Stomach smooth muscle (tissue), 2 donors: Measurements from ENCODE around the gene TRAP1.

Source experiments
- H3K27ac ChIP-seq: one replicate; pipeline ENCODE4 v1.7.0; 2013; ENCODE audit warnings: mild to moderate bottlenecking, low read length, inconsistent platforms
- H3K27me3 ChIP-seq, 2 donors: one replicate each; pipeline ENCODE4 v1.7.0; 2013; ENCODE audit warnings: low read length in 2 of 2; ENCODE audit not compliant: insufficient read depth in 2 of 2, control insufficient read depth in 1 of 2
- H3K36me3 ChIP-seq, 2 donors: one replicate each; pipeline ENCODE4 v1.7.0; 2013; ENCODE audit warnings: low read length in 2 of 2; ENCODE audit not compliant: control insufficient read depth in 2 of 2, insufficient read depth in 2 of 2
- H3K4me1 ChIP-seq: one replicate; pipeline ENCODE4 v1.7.0; 2013; ENCODE audit warnings: low read length; ENCODE audit not compliant: control insufficient read depth, insufficient read depth
- H3K4me3 ChIP-seq, 2 donors: one replicate each; pipeline ENCODE4 v1.7.0; 2013; ENCODE audit warnings: low read length in 2 of 2
- H3K9ac ChIP-seq, 2 donors: one replicate each; pipeline ENCODE4 v1.7.0; 2013; ENCODE audit warnings: low read length in 2 of 2, mild to moderate bottlenecking in 1 of 2
- H3K9me3 ChIP-seq, 2 donors: one replicate each; pipeline ENCODE4 v1.7.0; 2013; ENCODE audit warnings: low read length in 2 of 2; ENCODE audit not compliant: control insufficient read depth in 2 of 2
- donor health status: healthy.
- donor health status: Pancreatic carcinoma.

TRAP1 gene

GRCh38 chr16:3637371-3637923 lies 79.9 kb downstream of the TRAP1 start:
- no peak overlapping the region for H3K27ac ChIP-seq
- no peak overlapping the region for H3K4me3 ChIP-seq
- no peaks in the 10 kb centered on the region for H3K4me1 ChIP-seq
- H3K27me3 ChIP-seq = no peaks in the 10 kb centered on the region
- H3K36me3 ChIP-seq = peaks cover 0 to 3% of the 10 kb centered on the region in 2 donors
- no peak overlapping the region for H3K9ac ChIP-seq
- H3K9me3 ChIP-seq = no peaks in the 10 kb centered on the region

- Histone ChIP-seq H3K27ac (no peak overlapping the region), H3K36me3 (no peaks in the 10 kb centered on the region), H3K4me3 (no peak overlapping the region), H3K4me1 (no peaks in the 10 kb centered on the region), H3K9ac (no peak overlapping the region), H3K9me3 (no peaks in the 10 kb centered on the region), H3K27me3 (no peaks in the 10 kb centered on the region)
These were observed 91.2 kb downstream of the TRAP1 start for GRCh38 chr16:3625911-3626732.

GRCh38 chr16:3625331-3625730 lies 92.0 kb downstream of the TRAP1 start:
- Histone ChIP-seq H3K9me3 (no peaks in the 10 kb centered on the region), H3K36me3 (no peaks in the 10 kb centered on the region), H3K27ac (no peak overlapping the region), H3K27me3 (no peaks in the 10 kb centered on the region), H3K4me3 (no peak overlapping the region), H3K4me1 (no peaks in the 10 kb centered on the region), H3K9ac (no peak overlapping the region)

- no peak overlapping the region for H3K9ac ChIP-seq
These were observed 93.7 kb downstream of the TRAP1 start for GRCh38 chr16:3623642-3624041.

GRCh38 chr16:3618769-3619141 lies 98.6 kb downstream of the TRAP1 start:
- H3K9ac ChIP-seq = no peak overlapping the region
- peaks cover 0 to 2% of the 10 kb centered on the region in 2 donors for H3K36me3 ChIP-seq
- H3K27me3 ChIP-seq = no peaks in the 10 kb centered on the region
- H3K27ac ChIP-seq = no peak overlapping the region
- H3K4me1 ChIP-seq = no peaks in the 10 kb centered on the region
- H3K4me3 ChIP-seq = no peak overlapping the region
- H3K9me3 ChIP-seq = no peaks in the 10 kb centered on the region

More at GRCh38 chr16:3623642-3624041, 93.7 kb downstream of the TRAP1 start:
- Histone ChIP-seq H3K36me3 (no peaks in the 10 kb centered on the region), H3K9me3 (no peaks in the 10 kb centered on the region), H3K4me1 (no peaks in the 10 kb centered on the region), H3K27me3 (no peaks in the 10 kb centered on the region), H3K4me3 (no peak overlapping the region), H3K27ac (no peak overlapping the region)

GRCh38 chr16:3612510-3613466 lies 104.5 kb downstream of the TRAP1 start:
- Histone ChIP-seq H3K9ac (no peak overlapping the region), H3K27ac (no peak overlapping the region), H3K27me3 (no peaks in the 10 kb centered on the region), H3K4me1 (peaks cover 15% of the 10 kb centered on the region), H3K36me3 (peaks cover 0 to 2% of the 10 kb centered on the region in 2 donors), H3K4me3 (peak overlapping the region in 1 of 2 donors; percentile 95), H3K9me3 (no peaks in the 10 kb centered on the region)

GRCh38 chr16:3611146-3611975 lies 106.0 kb downstream of the TRAP1 start, which contains the start of gene SLX4:
SLX4 (minus strand) TSS chr16:3611606; CDS start chr16:3608964, 2,642 bp downstream.
- Histone ChIP-seq H3K9me3 (no peaks in the 10 kb centered on the region), H3K27ac (peak within 1 kb of the TSS; percentile 73), H3K27me3 (no peaks in the 10 kb centered on the region), H3K4me1 (peaks cover 15% of the 10 kb centered on the region), H3K36me3 (peaks cover 0 to 2% of the 10 kb centered on the region in 2 donors), H3K4me3 (peak within 1 kb of the TSS; percentile 84 to 95), H3K9ac (peak within 1 kb of the TSS; percentile 77 to 87)

- Histone ChIP-seq H3K27ac (peak overlapping the region; percentile 73), H3K27me3 (no peaks in the 10 kb centered on the region), H3K4me3 (peak overlapping the region; percentile 84 to 95), H3K9me3 (no peaks in the 10 kb centered on the region), H3K4me1 (peaks cover 15% of the 10 kb centered on the region), H3K9ac (peak overlapping the region; percentile 59 to 85), H3K36me3 (peaks cover 0 to 2% of the 10 kb centered on the region in 2 donors)
These were observed 106.6 kb downstream of the TRAP1 start for GRCh38 chr16:3610698-3611145.

GRCh38 chr16:3609895-3610697 lies 107.2 kb downstream of the TRAP1 start:
- Histone ChIP-seq H3K4me3 (peak overlapping the region; percentile 84 to 95), H3K36me3 (peaks cover 0 to under 1% of the 10 kb centered on the region in 2 donors), H3K9me3 (no peaks in the 10 kb centered on the region), H3K27me3 (no peaks in the 10 kb centered on the region), H3K4me1 (peaks cover 15% of the 10 kb centered on the region), H3K9ac (peak overlapping the region in 1 of 2 donors; percentile 59), H3K27ac (no peak overlapping the region)
